NCI-H146 treated with DMSO at 0.1 percent for 48 hours (cell line): Measurements from ENCODE around the gene PCBP3.
"Not testable (repeated sequence)": the region's sequence is repeated elsewhere in the genome, so short reads cannot be mapped to it uniquely, and the experiment has no call there.

ENCODE experiments used
- DNase-seq: peaks from one replicate; lab custom pipeline; 2025; ENCODE audit not compliant: unreplicated experiment; lab: John Stamatoyannopoulos, UW

The PCBP3 gene

DNA sequence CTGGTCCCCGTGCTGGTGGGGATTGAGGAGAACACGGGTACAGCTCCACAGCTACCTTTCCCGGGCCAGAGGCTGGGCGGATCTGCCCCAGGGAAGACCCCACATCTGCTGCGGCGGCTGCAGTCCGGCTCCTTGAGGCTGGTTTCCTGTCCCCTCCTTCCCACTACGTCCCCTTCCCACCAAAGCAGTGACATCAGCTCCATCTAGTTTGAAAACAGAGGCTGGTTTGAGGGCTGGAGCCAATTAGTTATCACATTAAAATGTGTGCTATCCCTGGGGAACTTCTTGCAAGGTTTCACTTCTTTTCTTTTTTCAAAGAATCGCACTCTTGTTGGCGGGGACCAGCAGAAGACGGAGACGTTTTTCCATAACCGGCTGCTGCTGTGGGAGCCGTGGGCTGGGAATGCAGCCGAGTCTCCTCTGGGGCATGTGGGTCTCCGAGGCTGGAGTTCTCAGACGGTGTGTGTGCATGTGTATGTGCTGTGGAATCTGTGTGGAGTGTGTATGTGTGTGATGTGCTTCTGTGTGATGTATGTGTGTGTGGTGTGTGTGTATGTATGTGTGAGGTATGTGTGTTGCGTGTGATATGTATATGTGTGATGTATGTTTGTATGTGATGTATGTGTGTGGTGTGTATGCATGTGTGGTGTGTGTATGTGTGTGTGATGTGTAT, 8.9 kb upstream of the PCBP3 start:
- no peak for DNase-seq

GRCh38 chr21:45635271-45636151, 8.0 kb upstream of the PCBP3 start:
- no peak for DNase-seq

GRCh38 chr21:45636459-45636858, 7.1 kb upstream of the PCBP3 start:
- DNase-seq, result no peak

GRCh38 chr21:45636951-45637646, 6.4 kb upstream of the PCBP3 start:
- no peak for DNase-seq

GRCh38 chr21:45637883-45638282, 5.6 kb upstream of the PCBP3 start:
- no peak for DNase-seq

GRCh38 chr21:45638707-45639106, 4.8 kb upstream of the PCBP3 start:
- DNase-seq, result no peak

DNA sequence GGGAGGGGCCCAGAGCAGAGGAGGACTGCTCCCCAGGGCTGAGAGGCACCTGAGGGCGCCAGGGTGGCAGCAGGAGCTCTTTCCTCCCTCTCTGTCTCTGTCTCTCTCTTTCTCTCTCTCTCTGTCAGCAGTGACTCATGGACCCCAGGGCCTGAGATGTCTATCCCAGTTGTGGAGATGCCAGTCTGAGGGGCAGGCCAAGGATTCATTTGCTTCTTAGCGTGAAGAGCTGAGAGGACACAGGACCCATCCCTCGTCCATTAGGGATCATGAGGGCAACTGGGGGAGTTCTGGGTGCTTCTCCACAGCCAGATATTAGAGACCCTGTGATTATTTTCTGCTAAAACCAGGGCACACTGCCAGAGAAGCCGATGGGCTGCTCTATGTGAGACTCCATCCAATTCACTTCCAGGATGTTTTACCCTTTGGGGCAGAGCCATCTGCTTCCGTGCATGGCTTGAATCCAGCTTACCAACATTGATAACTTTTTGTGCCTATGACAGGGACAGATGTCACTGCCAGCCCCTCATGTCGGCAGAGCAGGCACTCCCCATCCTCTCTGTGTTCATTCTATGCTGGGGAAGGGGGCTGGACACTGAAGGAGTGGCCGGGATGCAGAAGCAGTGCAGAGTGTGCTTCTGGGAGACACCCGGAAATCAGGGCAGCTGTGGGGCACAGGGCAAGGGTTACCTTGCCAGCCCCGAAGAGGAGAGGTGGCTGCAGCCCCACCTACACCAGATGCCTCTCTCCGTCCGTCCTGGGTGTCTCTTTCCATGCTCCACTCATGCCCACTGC, 4.1 kb upstream of the PCBP3 start:
- no peak for DNase-seq

- DNase-seq, result no peak
Measured at GRCh38 chr21:45640001-45640887, 3.3 kb upstream of the PCBP3 start.

GRCh38 chr21:45640888-45641479, 2.5 kb upstream of the PCBP3 start:
- no peak for DNase-seq

DNA sequence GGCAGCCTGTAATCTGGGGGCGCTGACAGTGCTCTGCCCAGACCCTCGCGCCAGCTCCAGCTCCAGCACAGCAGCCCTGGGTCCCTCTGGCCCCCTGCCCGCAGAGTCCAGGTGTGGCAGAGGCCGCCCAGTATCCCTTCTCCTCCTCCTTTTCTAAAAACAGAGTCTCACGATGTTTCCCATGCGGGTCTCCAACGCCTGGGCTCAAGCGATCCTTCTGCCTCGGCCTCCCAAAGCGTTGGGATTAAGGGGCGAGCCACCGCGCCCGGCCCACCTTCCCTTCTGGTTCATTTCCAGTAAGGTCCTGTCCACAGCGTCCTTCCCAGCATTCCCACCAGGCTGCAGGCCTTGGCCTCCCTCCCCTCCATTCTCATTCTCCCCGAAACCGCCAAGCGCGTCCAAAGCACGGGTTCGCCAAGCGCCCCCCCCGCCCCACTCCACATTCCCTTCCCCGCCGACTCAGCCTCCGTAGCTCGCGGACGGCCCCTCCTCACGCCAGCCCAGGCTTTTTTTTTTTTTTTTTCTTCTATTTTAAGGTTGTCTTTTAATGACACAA, 2.0 kb upstream of the PCBP3 start:
- no peak for DNase-seq

DNA sequence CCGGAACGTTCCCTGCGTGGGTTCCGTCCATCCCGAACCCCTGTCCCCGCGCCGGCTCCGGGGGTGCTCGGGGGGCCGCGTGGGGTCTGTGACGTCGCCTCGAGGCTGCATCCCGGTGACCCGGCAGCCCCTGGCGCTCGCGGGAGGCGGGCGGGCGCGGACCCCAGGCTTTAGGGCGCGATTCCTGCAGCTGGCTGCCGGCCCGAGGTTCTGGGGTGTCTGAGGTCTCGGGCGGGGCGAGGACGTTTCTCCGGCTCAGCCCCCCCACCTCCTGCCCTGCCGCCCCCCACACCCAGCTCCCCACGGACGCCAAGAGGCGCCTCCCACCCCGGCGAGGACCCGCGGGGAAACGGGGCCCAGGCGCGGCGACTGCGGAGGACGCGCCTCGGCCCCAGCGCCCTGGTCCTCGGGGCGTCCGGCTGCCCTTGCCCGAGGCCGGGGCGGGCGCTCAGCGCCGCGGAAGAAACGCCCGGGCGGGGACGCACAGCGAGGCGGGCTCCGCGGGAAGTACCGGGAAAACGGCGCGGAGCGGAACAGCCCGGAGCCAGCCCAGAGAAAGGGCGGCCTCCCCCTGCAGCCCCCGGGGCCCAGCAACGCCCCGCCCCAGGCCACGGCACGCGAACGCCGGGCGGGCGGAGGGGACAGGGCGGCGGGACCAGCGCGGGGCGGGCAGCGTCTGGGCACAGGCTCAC, 1.3 kb upstream of the PCBP3 start:
- DNase-seq, result no peak

GRCh38 chr21:45644041-45644906, 749 bp downstream of the PCBP3 start:
- DNase-seq, result no peak

GRCh38 chr21:45651921-45652320, 8.4 kb downstream of the PCBP3 start:
- DNase-seq, result no peak

GRCh38 chr21:45655124-45655523, 11.6 kb downstream of the PCBP3 start:
- DNase-seq, result no peak

DNA sequence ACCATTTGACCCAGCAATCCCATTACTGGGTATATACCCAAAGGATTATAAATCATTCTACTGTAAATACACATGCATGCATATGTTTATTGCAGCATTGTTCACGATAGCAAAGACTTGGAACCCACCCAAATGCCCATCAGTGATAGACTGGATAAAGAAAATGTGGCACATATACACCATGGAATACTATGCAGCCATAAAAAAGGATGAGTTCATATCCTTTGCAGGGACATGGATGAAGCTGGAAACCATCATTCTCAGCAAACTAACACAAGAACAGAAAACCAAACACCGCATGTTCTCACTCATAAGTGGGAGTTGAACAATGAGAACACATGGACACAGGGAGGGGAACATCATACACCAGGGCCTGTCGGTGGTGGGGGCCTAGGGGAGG, 12.6 kb downstream of the PCBP3 start:
- not testable (repeated sequence) for DNase-seq

- DNase-seq, result not testable (repeated sequence)
Measured at GRCh38 chr21:45661913-45662622, 18.5 kb downstream of the PCBP3 start.

DNA sequence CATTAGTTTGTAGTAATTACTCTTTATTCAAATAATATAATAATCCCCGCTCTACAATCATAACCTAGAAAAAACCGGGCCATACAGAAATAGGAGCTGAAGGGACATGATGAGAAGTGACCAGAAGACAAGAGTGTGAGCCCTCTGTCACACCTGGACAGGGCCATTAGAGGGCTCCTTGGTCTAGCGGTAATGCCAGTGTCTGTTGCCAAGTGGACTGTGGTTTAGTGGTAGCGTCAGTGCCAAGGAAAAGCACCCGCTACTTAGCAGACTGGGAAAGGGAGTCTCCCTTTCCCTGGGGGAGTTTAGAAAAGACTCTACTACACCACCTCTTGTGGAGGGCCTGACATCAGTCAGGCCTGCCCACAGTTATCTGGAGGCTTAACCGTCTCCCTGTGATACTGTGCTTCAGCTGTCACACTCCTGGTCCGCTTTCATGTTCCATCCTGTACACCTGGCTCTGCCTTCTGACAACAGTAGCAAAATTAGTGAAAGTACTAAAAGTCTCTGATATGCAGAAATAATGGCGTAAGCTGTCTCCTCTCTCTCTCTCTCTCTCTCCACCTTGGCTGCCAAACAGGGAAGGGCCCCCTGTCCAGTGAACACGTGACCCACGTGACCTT, 19.2 kb downstream of the PCBP3 start:
- DNase-seq, result not testable (repeated sequence)
